Testis (tissue), 2 donors: ENCODE results near the gene ACTG2.

Experiments
- CTCF ChIP-seq, 3 experiments: fragments of 450-650 bp in 2 of 3; fragments of 200-600 bp in 1 of 3; sonication (generic) in 1 of 3; IDR thresholded peaks; one replicate each; pipeline ENCODE4 v1.5.1; 2016 to 2019; ENCODE audit warnings: antibody characterized with exemption in 3 of 3, mild to moderate bottlenecking in 2 of 3, moderate library complexity in 1 of 3
- POLR2A ChIP-seq: fragments of 450-650 bp; IDR thresholded peaks from one replicate; pipeline ENCODE4 v1.6.1; 2017; ENCODE audit warnings: antibody characterized with exemption, mild to moderate bottlenecking, moderate library complexity

- no peak for TF ChIP-seq CTCF (IDR thresholded peaks at IDR 0.05)
- TF ChIP-seq POLR2A = no peak
Observed at GRCh38 chr2:73851274-73851673, 41.5 kb upstream of the ACTG2 start.
